GM12878 (cell line): ENCODE results near the gene POU2AF1. TPM values are rescaled to one million over a fixed set of nuclear protein-coding genes. Genes with fewer than 3 reads are reported as not detected.

Experiments
- ATAC-seq: fragments of 200-7000 bp; cut with Tn5 transposase; 3 replicates; pipeline ENCODE4 v1.9.1; 2020; ENCODE audit warnings: mild to moderate bottlenecking, moderate library complexity
- BruUV-seq: library from RNA; stranded (reverse); fragments of 400-500 nt; replicated peaks from 2 replicates; lab custom pipeline; 2021; lab: Mats Ljungman, UMichigan
- CTCF ChIA-PET: fragments of 300-600 bp; sonication (Branson Sonifier 250); formaldehyde crosslinking; extraction: SDS; loops from one replicate; lab custom pipeline; 2021; ENCODE audit warnings: inconsistent platforms; lab: Yijun Ruan, JAX
- POLR2A ChIA-PET: fragments of 350-600 bp; formaldehyde crosslinking; extraction: SDS; loops from one replicate; lab custom pipeline; 2021; ENCODE audit warnings: inconsistent platforms; lab: Charles Lee
- RAD21 ChIA-PET: fragments of 300-600 bp; sonication (Branson Sonifier 250); formaldehyde crosslinking; loops from one replicate; lab custom pipeline; 2023; ENCODE audit warnings: antibody characterized with exemption; ENCODE audit not compliant: unreplicated experiment; lab: Charles Lee
- SMC1A ChIA-PET: fragments of 300-600 bp; sonication (Branson Sonifier 250); formaldehyde crosslinking; loops from one replicate; lab custom pipeline; 2023; ENCODE audit not compliant: unreplicated experiment, uncharacterized antibody; lab: Charles Lee
- DNase-seq: peaks from one replicate; pipeline ENCODE4 v3.0.0-alpha.2; 2011; ENCODE audit warnings: low read depth, low spot score
- FAIRE-seq: peaks from 3 replicates; lab custom pipeline; 2011; peaks lifted over from hg19 to GRCh38; lab: Jason Lieb, UNC
- H2AFZ ChIP-seq: 2 replicates; pipeline ENCODE4 v1.6.0; 2011; ENCODE audit warnings: low read depth, low read length, control low read depth; ENCODE audit not compliant: control insufficient read depth
- H3K27ac ChIP-seq: 2 replicates; pipeline ENCODE4 v1.5.1; 2011; ENCODE audit warnings: control low read depth; ENCODE audit not compliant: control insufficient read depth, insufficient read depth
- H3K27me3 ChIP-seq, 2 experiments: replicated peaks in 1 of 2; 2 replicates each; pipeline versions ENCODE4 v1.6.0 to v1.6.1; 2011; ENCODE audit warnings: low read length in 1 of 2; ENCODE audit not compliant: control insufficient read depth in 2 of 2, insufficient read depth in 2 of 2
- H3K36me3 ChIP-seq, 2 experiments: 2 replicates each; pipeline ENCODE4 v1.5.1; 2011; ENCODE audit warnings: low read length in 1 of 2; ENCODE audit not compliant: control insufficient read depth in 2 of 2, insufficient read depth in 2 of 2
- H3K4me1 ChIP-seq: 2 replicates; pipeline ENCODE4 v1.6.1; 2011; ENCODE audit warnings: mild to moderate bottlenecking, low read length, moderate library complexity, mixed read lengths; ENCODE audit not compliant: control insufficient read depth, insufficient read depth
- H3K4me2 ChIP-seq: 2 replicates; pipeline ENCODE4 v1.6.0; 2011; ENCODE audit warnings: control low read depth; ENCODE audit not compliant: control insufficient read depth, insufficient read depth
- H3K4me3 ChIP-seq: fragments of 200-600 bp; sonication (generic); 2 replicates; pipeline ENCODE4 v1.5.1; 2016
- H3K79me2 ChIP-seq: 2 replicates; pipeline ENCODE4 v1.6.0; 2011; ENCODE audit warnings: low read length; ENCODE audit not compliant: control insufficient read depth, insufficient read depth
- H3K9ac ChIP-seq: 2 replicates; pipeline ENCODE4 v1.8.0; 2011; ENCODE audit warnings: low read length, control low read depth, mixed read lengths; ENCODE audit not compliant: control insufficient read depth, insufficient read depth
- H3K9me3 ChIP-seq: replicated peaks from 3 replicates; pipeline ENCODE4 v1.5.1; 2011; ENCODE audit warnings: mild to moderate bottlenecking, low read length; ENCODE audit not compliant: control insufficient read depth, insufficient read depth
- H4K20me1 ChIP-seq: 2 replicates; pipeline ENCODE4 v1.6.0; 2011; ENCODE audit not compliant: control insufficient read depth, insufficient read depth
- ASH2L ChIP-seq: fragments of 300-600, 200-600 bp; sonication (generic); IDR thresholded peaks from 2 replicates; pipeline ENCODE4 v1.6.1; 2017; ENCODE audit warnings: low read depth, mild to moderate bottlenecking, borderline replicate concordance
- ATF3 ChIP-seq: IDR thresholded peaks from 2 replicates; pipeline ENCODE4 v1.6.1; 2011; ENCODE audit warnings: low read depth, mild to moderate bottlenecking, low read length, moderate library complexity, borderline replicate concordance; ENCODE audit errors: extremely low read depth
- CBX5 ChIP-seq: sonication (generic); IDR thresholded peaks from 2 replicates; pipeline ENCODE4 v1.6.1; 2016; ENCODE audit warnings: low read depth, moderate library complexity, mild to moderate bottlenecking, inconsistent platforms
- CEBPZ ChIP-seq: fragments of 150-350 bp; IDR thresholded peaks from 2 replicates; pipeline ENCODE4 v1.6.1; 2016; ENCODE audit warnings: low read depth, low read length
- FOS ChIP-seq: IDR thresholded peaks from 3 replicates; pipeline ENCODE4 v1.6.1; 2011; ENCODE audit warnings: borderline replicate concordance; ENCODE audit not compliant: insufficient read length; ENCODE audit errors: extremely low read depth
- IRF5 ChIP-seq: fragments of 450-650 bp; IDR thresholded peaks from 2 replicates; pipeline ENCODE4 v1.6.1; 2017; ENCODE audit warnings: borderline replicate concordance
- KAT2A ChIP-seq: conservative IDR thresholded peaks from 2 replicates; pipeline ENCODE4 v1.6.1; 2011; ENCODE audit warnings: low read depth, low read length; ENCODE audit not compliant: control insufficient read depth
- KDM1A ChIP-seq: fragments of 200-600 bp; sonication (generic); IDR thresholded peaks from 2 replicates; pipeline ENCODE4 v1.6.1; 2016; ENCODE audit warnings: borderline replicate concordance
- MEF2A ChIP-seq: IDR thresholded peaks from 2 replicates; pipeline ENCODE4 v1.6.1; 2011; ENCODE audit warnings: low read depth, mild to moderate bottlenecking, low read length, moderate library complexity; ENCODE audit not compliant: insufficient read depth
- MTA2 ChIP-seq: fragments of 450-650 bp; IDR thresholded peaks from 2 replicates; pipeline ENCODE4 v1.6.1; 2016; ENCODE audit warnings: low read depth, mild to moderate bottlenecking, moderate library complexity
- MTA3 ChIP-seq: IDR thresholded peaks from 2 replicates; pipeline ENCODE4 v1.6.1; 2012; ENCODE audit warnings: low read length, inconsistent platforms, borderline replicate concordance
- NFXL1 ChIP-seq: fragments of 450-650 bp; IDR thresholded peaks from 2 replicates; pipeline ENCODE4 v1.6.1; 2017; ENCODE audit warnings: antibody characterized with exemption, mild to moderate bottlenecking, borderline replicate concordance
- NFYB ChIP-seq: IDR thresholded peaks from 2 replicates; pipeline ENCODE4 v1.6.1; 2011; ENCODE audit warnings: low read depth, mild to moderate bottlenecking, low read length, improper control_type of control experiment, moderate library complexity; ENCODE audit not compliant: insufficient read depth
- RFX5 ChIP-seq: IDR thresholded peaks from 2 replicates; pipeline ENCODE4 v1.6.1; 2011; ENCODE audit warnings: low read depth, low read length, improper control_type of control experiment
- WRNIP1 ChIP-seq: IDR thresholded peaks from 2 replicates; pipeline ENCODE4 v1.6.1; 2011; ENCODE audit warnings: low read depth, low read length, improper control_type of control experiment, borderline replicate concordance
- YBX1 ChIP-seq: fragments of 450-650 bp; IDR thresholded peaks from 2 replicates; pipeline ENCODE4 v1.6.1; 2016; ENCODE audit warnings: antibody characterized with exemption
- WGBS: methylation state at CpG from one replicate; pipeline ENCODE4 v1.1.6; 2016; ENCODE audit warnings: low lambda C conversion rate; ENCODE audit not compliant: insufficient replicate concordance, insufficient coverage; ENCODE audit errors: missing lambda C conversion rate; 5-methylcytosine and 5-hydroxymethylcytosine counted together
- in situ Hi-C: fragments of 300-500 bp; cut with MboI; formaldehyde crosslinking; loops from 9 replicates; pipeline ENCODE4 v1.14.3; 2018; ENCODE audit warnings: mixed read lengths
- intact Hi-C: fragments of 100-400 bp; cut with micrococcal nuclease; formaldehyde crosslinking; loops from one replicate; pipeline ENCODE4 v1.14.2; 2022; ENCODE audit not compliant: unreplicated experiment
- polyA plus RNA-seq, 11 experiments: library from polyadenylated mRNA; depleted of rRNA in 4 of 11; unstranded in 6 of 11; stranded (reverse) in 5 of 11; fragments of >200 nt; fragmentation: Nextera tagmentation in 4 of 11; fragmentation: Illumina TruSeq in 1 of 11; extraction: Ambion mirVana in 4 of 11; extraction: Trizol in 1 of 11; gene quantifications; 1 replicate in 1 of 11; 2 replicates in 10 of 11; pipeline versions ENCODE4 v1.2.1 to v1.2.3, GENCODE V29; 2011 to 2016; ENCODE audit warnings: inconsistent platforms in 2 of 11, missing spikeins in 2 of 11, low read depth in 1 of 11
- total RNA-seq, 4 experiments: library from RNA; depleted of rRNA in 3 of 4; stranded (reverse); fragments of >200 nt in 3 of 4; fragmentation: Illumina TruSeq in 1 of 4; extraction: Trizol in 1 of 4; gene quantifications; 2 replicates each; pipeline versions ENCODE4 v1.2.1 to v1.2.3, GENCODE V29; 2013 to 2021

The POU2AF1 gene
- total and polyA plus RNA-seq, 10 of the 15 experiments (the other 5 are each of a cell fraction or from before 2014, with no cell fraction given): 13.1 to 169 (median 75.5) TPM

GRCh38 chr11:111427471-111427912 lies 48.4 kb upstream of the POU2AF1 start:
- Histone ChIP-seq H3K79me2 (no peaks in the 10 kb centered on the region), H4K20me1 (no peaks in the 10 kb centered on the region), H3K4me1 (peaks cover 12% of the 10 kb centered on the region), H3K36me3 (no peaks in the 10 kb centered on the region), H3K27ac (no peak overlapping the region), H3K9ac (no peak overlapping the region), H3K9me3 (no peaks in the 10 kb centered on the region), H3K4me3 (no peak overlapping the region), H2AFZ (no peak overlapping the region), H3K27me3 (no peaks in the 10 kb centered on the region), H3K4me2 (no peak overlapping the region)
- BruUV-seq: no TSS peak
- POLR2A ChIA-PET: interaction anchor here (1.3 to 3.5 kb wide), 4 partner anchors 8 to 146 kb away, joined by 4 to 14 read pairs (median 9); no protein-coding TSS in a partner anchor
- intact Hi-C loops: loop anchor here (10.0 kb wide), 1 partner anchor 993 kb away; no protein-coding TSS in a partner anchor
- CTCF ChIA-PET: interaction anchor here (0.6 to 18.2 kb wide), 14 partner anchors 9 to 156 kb away, joined by 3 to 680 read pairs (median 8); no protein-coding TSS in a partner anchor
- no peak for ATAC-seq
- RAD21 ChIA-PET: interaction anchor here (0.9 to 19.6 kb wide), 11 partner anchors 8 to 145 kb away, joined by 3 to 322 read pairs (median 3); no protein-coding TSS in a partner anchor
- in situ Hi-C loops: loop anchor here (10.0 kb wide), 1 partner anchor 983 kb away; no protein-coding TSS in a partner anchor
- SMC1A ChIA-PET: interaction anchor here (1.1 to 29.3 kb wide), 10 partner anchors 8 to 197 kb away, joined by 3 to 972 read pairs (median 20); partner anchors contain the start of gene POU2AF1
- no peak for FAIRE-seq
- 61% methylated on average over 4 of the region's 4 CpGs for WGBS
- no peak for DNase-seq
- TF ChIP-seq YBX1 (no peak), WRNIP1 (no peak), CBX5 (no peak), FOS (no peak), MTA2 (no peak), RFX5 (no peak), IRF5 (no peak), KAT2A (no peak), KDM1A (no peak), ASH2L (no peak), MTA3 (no peak), NFYB (no peak), ATF3 (no peak), NFXL1 (no peak), MEF2A (no peak), CEBPZ (no peak)
